KMS-11 (cell line): ENCODE measurements around the gene ARID4B.

Source experiments
- H2AFZ ChIP-seq: fragments of 200-600 bp; sonication (generic); 2 replicates; pipeline ENCODE4 v1.6.1; 2016; ENCODE audit warnings: antibody characterized with exemption, mixed run types, low read depth
- H3K27ac ChIP-seq: fragments of 200-600 bp; sonication (generic); 2 replicates; pipeline ENCODE4 v1.6.1; 2016; ENCODE audit warnings: mild to moderate bottlenecking, mixed run types
- H3K27me3 ChIP-seq: fragments of 200-600 bp; sonication (generic); 2 replicates; pipeline ENCODE4 v1.6.1; 2017; ENCODE audit warnings: mild to moderate bottlenecking, low read depth, mixed run types, moderate library complexity; ENCODE audit not compliant: insufficient read depth
- H3K36me3 ChIP-seq: fragments of 200-600 bp; sonication (generic); 2 replicates; pipeline ENCODE4 v1.6.1; 2017; ENCODE audit warnings: mild to moderate bottlenecking, mixed run types; ENCODE audit not compliant: insufficient read depth
- H3K4me1 ChIP-seq: fragments of 200-600 bp; sonication (generic); 2 replicates; pipeline ENCODE4 v1.6.1; 2016; ENCODE audit warnings: mild to moderate bottlenecking, low read depth, mixed run types; ENCODE audit not compliant: poor library complexity, severe bottlenecking
- H3K4me2 ChIP-seq: fragments of 200-600 bp; sonication (generic); 2 replicates; pipeline ENCODE4 v1.7.0; 2016; ENCODE audit warnings: mild to moderate bottlenecking, mixed run types
- H3K4me3 ChIP-seq: fragments of 200-600 bp; sonication (generic); IDR thresholded peaks from 2 replicates; pipeline ENCODE4 v1.6.1; 2017; ENCODE audit warnings: low read depth, low read length, mixed read lengths; ENCODE audit not compliant: insufficient read depth
- H3K79me2 ChIP-seq: fragments of 200-600 bp; sonication (generic); 2 replicates; pipeline ENCODE4 v1.6.1; 2016; ENCODE audit warnings: low read depth, mixed run types; ENCODE audit not compliant: insufficient read depth
- H3K9ac ChIP-seq: fragments of 200-600 bp; sonication (generic); 2 replicates; pipeline ENCODE4 v1.6.1; 2016; ENCODE audit warnings: mild to moderate bottlenecking, mixed run types
- H4K20me1 ChIP-seq: fragments of 200-600 bp; sonication (generic); 2 replicates; pipeline ENCODE4 v1.6.1; 2016; ENCODE audit warnings: mild to moderate bottlenecking, mixed run types; ENCODE audit not compliant: insufficient read depth
- CTCF ChIP-seq: fragments of 200-600 bp; sonication (generic); conservative IDR thresholded peaks from 2 replicates; pipeline ENCODE4 v1.6.1; 2017; ENCODE audit warnings: low read depth, mild to moderate bottlenecking, antibody characterized with exemption, low read length, moderate library complexity, mixed read lengths

The ARID4B gene

GRCh38 chr1:235238558-235238957, 89.4 kb downstream of the ARID4B start:
- no peaks in the 10 kb centered on the region; the same call in 1 of the 2 replicates for H3K36me3 ChIP-seq
- H3K9ac ChIP-seq = no peak overlapping the region
- no peak for TF ChIP-seq CTCF
- H3K4me3 ChIP-seq = no peak overlapping the region
- no peak overlapping the region for H3K27ac ChIP-seq
- no peak overlapping the region for H2AFZ ChIP-seq
- no peaks in the 10 kb centered on the region for H3K27me3 ChIP-seq
- peaks cover 3% of the 10 kb centered on the region for H3K4me1 ChIP-seq
- no peak overlapping the region for H3K4me2 ChIP-seq
- no peaks in the 10 kb centered on the region for H4K20me1 ChIP-seq
- H3K79me2 ChIP-seq = no peaks in the 10 kb centered on the region

- Histone ChIP-seq H3K4me3 (no peak overlapping the region), H3K79me2 (no peaks in the 10 kb centered on the region), H3K9ac (no peak overlapping the region), H4K20me1 (no peaks in the 10 kb centered on the region), H3K4me2 (no peak overlapping the region), H2AFZ (no peak overlapping the region), H3K27me3 (no peaks in the 10 kb centered on the region), H3K36me3 (no peaks in the 10 kb centered on the region; the same call in 1 of the 2 replicates), H3K27ac (no peak overlapping the region), H3K4me1 (peaks cover under 1% of the 10 kb centered on the region)
- TF ChIP-seq CTCF = no peak
Measured at GRCh38 chr1:235236128-235236527, 91.9 kb downstream of the ARID4B start.

GRCh38 chr1:235229868-235230267, 98.1 kb downstream of the ARID4B start:
- Histone ChIP-seq H3K4me1 (no peaks in the 10 kb centered on the region), H3K4me3 (no peak overlapping the region), H3K4me2 (no peak overlapping the region), H3K9ac (no peak overlapping the region), H2AFZ (no peak overlapping the region), H3K79me2 (no peaks in the 10 kb centered on the region), H4K20me1 (no peaks in the 10 kb centered on the region), H3K36me3 (no peaks in the 10 kb centered on the region; the same call in 1 of the 2 replicates), H3K27ac (no peak overlapping the region), H3K27me3 (no peaks in the 10 kb centered on the region)
- TF ChIP-seq CTCF = no peak

GRCh38 chr1:235227414-235227813, 100.6 kb downstream of the ARID4B start:
- H3K27ac ChIP-seq = no peak overlapping the region
- no peaks in the 10 kb centered on the region for H3K27me3 ChIP-seq
- H3K4me2 ChIP-seq = no peak overlapping the region
- no peak overlapping the region for H2AFZ ChIP-seq
- H3K9ac ChIP-seq = no peak overlapping the region
- H3K36me3 ChIP-seq = no peaks in the 10 kb centered on the region; the same call in 1 of the 2 replicates
- H3K79me2 ChIP-seq = no peaks in the 10 kb centered on the region
- H3K4me1 ChIP-seq = no peaks in the 10 kb centered on the region
- no peaks in the 10 kb centered on the region for H4K20me1 ChIP-seq
- H3K4me3 ChIP-seq = no peak overlapping the region
- no peak for TF ChIP-seq CTCF
